MM.1S (cell line): ENCODE results near the gene ABCC9.

Experiments used
- CTCF ChIP-seq: fragments of 300-600 bp; sonication (generic); IDR thresholded peaks from 2 replicates; pipeline ENCODE4 v1.5.1; 2016; ENCODE audit warnings: antibody characterized with exemption, low read length, mixed read lengths
- EZH2 ChIP-seq: fragments of 300-600 bp; sonication (generic); optimal IDR thresholded peaks from 2 replicates; pipeline ENCODE3; 2017; ENCODE audit warnings: low read depth, mild to moderate bottlenecking, antibody characterized with exemption, low read length, mixed read lengths

DNA sequence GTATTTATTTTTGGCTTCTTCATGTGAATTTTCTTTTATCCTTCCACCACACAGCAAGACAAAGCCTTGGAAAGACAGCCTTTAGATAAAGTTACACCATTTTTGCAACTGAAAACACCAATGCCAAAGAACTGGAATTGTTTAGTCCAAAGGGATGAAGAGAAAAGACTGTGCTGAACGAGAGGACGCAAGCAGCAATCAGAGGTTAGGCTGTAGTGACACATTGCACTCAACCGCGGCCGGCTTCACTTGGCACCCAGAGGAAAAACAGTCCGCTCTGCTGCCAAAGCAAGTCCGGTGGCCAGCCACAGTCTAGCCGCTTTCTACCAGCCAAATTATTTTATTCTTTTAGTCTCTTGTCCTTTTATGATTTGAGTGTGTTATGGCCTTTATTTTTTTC lies 117.6 kb downstream of the ABCC9 start:
- TF ChIP-seq EZH2 (no peak), CTCF (no peak)
